Calu3 (cell line): Measurements from ENCODE around the gene AHI1. TPM values are rescaled to one million over a fixed set of nuclear protein-coding genes. Genes with fewer than 3 reads are reported as not detected.

Source experiments
- BruUV-seq: library from RNA; stranded (reverse); fragments of 400-500 nt; replicated peaks from 2 replicates; lab custom pipeline; 2021; lab: Mats Ljungman, UMichigan
- CTCF ChIA-PET: fragments of 300-600 bp; sonication (Branson Sonifier 250); formaldehyde crosslinking; loops from one replicate; lab custom pipeline; 2022; ENCODE audit warnings: antibody characterized with exemption; lab: Charles Lee
- DNase-seq: peaks from one replicate; pipeline ENCODE4 v3.0.0; 2022
- H3K27ac Mint-ChIP-seq: one replicate; pipeline ENCODE4 v1.8.0; 2022; ENCODE audit warnings: mixed read lengths; ENCODE audit not compliant: unreplicated experiment
- H3K27me3 Mint-ChIP-seq: one replicate; pipeline ENCODE4 v1.8.0; 2022; ENCODE audit warnings: mixed read lengths; ENCODE audit not compliant: unreplicated experiment
- H3K36me3 Mint-ChIP-seq: one replicate; pipeline ENCODE4 v1.8.0; 2022; ENCODE audit warnings: mild to moderate bottlenecking, moderate library complexity, mixed read lengths; ENCODE audit not compliant: insufficient read depth, unreplicated experiment
- H3K4me1 Mint-ChIP-seq: one replicate; pipeline ENCODE4 v1.8.0; 2022; ENCODE audit warnings: mild to moderate bottlenecking, low read depth, mixed read lengths; ENCODE audit not compliant: unreplicated experiment
- H3K4me3 Mint-ChIP-seq: one replicate; pipeline ENCODE4 v1.8.0; 2022; ENCODE audit warnings: mild to moderate bottlenecking, low read depth, moderate library complexity, mixed read lengths; ENCODE audit not compliant: unreplicated experiment
- H3K9me3 Mint-ChIP-seq: one replicate; pipeline ENCODE4 v1.8.0; 2022; ENCODE audit warnings: low read depth, mixed read lengths; ENCODE audit not compliant: unreplicated experiment
- CTCF ChIP-seq: fragments of 200-600 bp; IDR thresholded peaks from one replicate; pipeline ENCODE4 v1.8.0; 2022; ENCODE audit warnings: antibody characterized with exemption; ENCODE audit not compliant: unreplicated experiment
- intact Hi-C: fragments of 100-400 bp; cut with micrococcal nuclease; formaldehyde crosslinking; loops from one replicate; pipeline ENCODE4 v1.10.0; 2022; ENCODE audit not compliant: unreplicated experiment
- microRNA-seq: library from miRNA; unstranded; fragments of <30 nt; microRNA quantifications from one replicate; pipeline ENCODE4 v1.2.0, GENCODE V29; 2022
- total RNA-seq: library from RNA; stranded (reverse); gene quantifications from 2 replicates; pipeline ENCODE4 v1.2.3, GENCODE V29; 2022

Gene AHI1
- total RNA-seq, 1 experiment from 2014 or later, result 18.0 TPM

GRCh38 chr6:135236319-135236718, 261.2 kb downstream of the AHI1 start:
- no TSS peak for BruUV-seq
- no peaks in the 10 kb centered on the region for H3K27me3 Mint-ChIP-seq
- no peak overlapping the region for H3K4me3 Mint-ChIP-seq
- TF ChIP-seq CTCF, result no peak
- no peak overlapping the region for H3K27ac Mint-ChIP-seq
- no peaks in the 10 kb centered on the region for H3K9me3 Mint-ChIP-seq
- intact Hi-C loops, result no loop called here
- H3K36me3 Mint-ChIP-seq, result no peaks in the 10 kb centered on the region
- DNase-seq, result no peak
- H3K4me1 Mint-ChIP-seq, result no peaks in the 10 kb centered on the region
- CTCF ChIA-PET, result no interaction called here

GRCh38 chr6:135235716-135236115, 261.8 kb downstream of the AHI1 start:
- Mint-ChIP-seq H3K36me3 (no peaks in the 10 kb centered on the region), H3K27me3 (no peaks in the 10 kb centered on the region), H3K4me1 (no peaks in the 10 kb centered on the region), H3K4me3 (no peak overlapping the region), H3K9me3 (no peaks in the 10 kb centered on the region), H3K27ac (no peak overlapping the region)
- no TSS peak for BruUV-seq
- no peak for DNase-seq
- intact Hi-C loops, result no loop called here
- CTCF ChIA-PET, result no interaction called here
- no peak for TF ChIP-seq CTCF

GRCh38 chr6:135234492-135234780, 263.1 kb downstream of the AHI1 start:
- intact Hi-C loops, result no loop called here
- no peak for TF ChIP-seq CTCF
- CTCF ChIA-PET, result no interaction called here
- Mint-ChIP-seq H3K4me1 (no peaks in the 10 kb centered on the region), H3K4me3 (no peak overlapping the region), H3K9me3 (no peaks in the 10 kb centered on the region), H3K27ac (no peak overlapping the region), H3K27me3 (no peaks in the 10 kb centered on the region), H3K36me3 (no peaks in the 10 kb centered on the region)
- BruUV-seq, result no TSS peak
- no peak for DNase-seq

- intact Hi-C loops, result no loop called here
- no peak overlapping the region for H3K27ac Mint-ChIP-seq
- no peaks in the 10 kb centered on the region for H3K4me1 Mint-ChIP-seq
- TF ChIP-seq CTCF, result no peak
- no peaks in the 10 kb centered on the region for H3K27me3 Mint-ChIP-seq
- no peak overlapping the region for H3K4me3 Mint-ChIP-seq
- DNase-seq, result no peak
- H3K9me3 Mint-ChIP-seq, result no peaks in the 10 kb centered on the region
- no peaks in the 10 kb centered on the region for H3K36me3 Mint-ChIP-seq
- no TSS peak for BruUV-seq
- CTCF ChIA-PET, result no interaction called here
Observed at GRCh38 chr6:135233686-135234491, 263.7 kb downstream of the AHI1 start.

Small RNA genes lying within 50 kb of the gene (microRNA-seq; reads per million reads assigned to microRNA genes)
- gene MIR548A2, result not detected
